Liver (tissue), 9 donors: ENCODE results near the gene SEC22A. TPM values are rescaled to one million over a fixed set of nuclear protein-coding genes. Genes with fewer than 3 reads are reported as not detected.

Experiments used
- DNase-seq: peaks from one replicate; pipeline ENCODE4 v3.0.0-alpha.2; 2017; ENCODE audit warnings: low spot score
- H3K27ac ChIP-seq, 2 donors: one replicate each; pipeline ENCODE4 v1.7.0; 2013; ENCODE audit warnings: inconsistent platforms in 2 of 2, low read length in 2 of 2, control low read depth in 1 of 2, low read depth in 1 of 2, mild to moderate bottlenecking in 1 of 2
- H3K27me3 ChIP-seq, 4 donors: one replicate each; pipeline versions ENCODE4 v1.6.1 to v1.7.0; 2013; ENCODE audit warnings: low read length in 3 of 4, inconsistent platforms in 1 of 4, mild to moderate bottlenecking in 1 of 4, moderate library complexity in 1 of 4; ENCODE audit not compliant: control insufficient read depth in 4 of 4, insufficient read depth in 4 of 4
- H3K36me3 ChIP-seq, 4 donors: one replicate each; pipeline versions ENCODE4 v1.6.1 to v1.7.0; 2013; ENCODE audit warnings: low read length in 3 of 4, mild to moderate bottlenecking in 3 of 4, low read depth in 1 of 4, moderate library complexity in 1 of 4; ENCODE audit not compliant: control insufficient read depth in 4 of 4, insufficient read depth in 3 of 4
- H3K4me1 ChIP-seq, 4 donors: one replicate each; pipeline versions ENCODE4 v1.6.1 to v1.7.0; 2013; ENCODE audit warnings: low read length in 3 of 4, mild to moderate bottlenecking in 3 of 4, moderate library complexity in 1 of 4; ENCODE audit not compliant: control insufficient read depth in 4 of 4, insufficient read depth in 4 of 4
- H3K4me3 ChIP-seq, 3 donors: one replicate each; pipeline versions ENCODE4 v1.6.1 to v1.7.0; 2013; ENCODE audit warnings: low read length in 3 of 3, control low read depth in 1 of 3, low read depth in 1 of 3, mild to moderate bottlenecking in 1 of 3
- H3K9ac ChIP-seq, 2 donors: one replicate each; pipeline ENCODE4 v1.7.0; 2013; ENCODE audit warnings: low read length in 2 of 2, mild to moderate bottlenecking in 2 of 2, moderate library complexity in 2 of 2, control low read depth in 1 of 2, low read depth in 1 of 2
- H3K9me3 ChIP-seq, 4 donors: one replicate each; pipeline versions ENCODE4 v1.6.1 to v1.7.0; 2013; ENCODE audit warnings: low read length in 3 of 4; ENCODE audit not compliant: control insufficient read depth in 4 of 4
- EGR1 ChIP-seq, 2 donors: IDR thresholded peaks; 2 replicates each; pipeline ENCODE4 v1.6.1; 2016 to 2018; ENCODE audit warnings: antibody characterized with exemption in 2 of 2, low read depth in 2 of 2
- FOXA1 ChIP-seq: IDR thresholded peaks from 2 replicates; pipeline ENCODE4 v1.6.1; 2016; ENCODE audit warnings: antibody characterized with exemption
- FOXA2 ChIP-seq: IDR thresholded peaks from 2 replicates; pipeline ENCODE4 v1.6.1; 2016; ENCODE audit warnings: antibody characterized with exemption
- GABPA ChIP-seq, 2 donors: IDR thresholded peaks in 1 of 2; conservative IDR thresholded peaks in 1 of 2; 2 replicates each; pipeline ENCODE4 v1.6.1; 2016; ENCODE audit warnings: antibody characterized with exemption in 2 of 2, mild to moderate bottlenecking in 1 of 2, moderate library complexity in 1 of 2
- HNF4A ChIP-seq, 2 donors: conservative IDR thresholded peaks; 2 replicates each; pipeline ENCODE4 v1.6.1; 2016; ENCODE audit warnings: antibody characterized with exemption in 2 of 2, mild to moderate bottlenecking in 2 of 2
- HNF4G ChIP-seq: IDR thresholded peaks from 2 replicates; pipeline ENCODE4 v1.6.1; 2016; ENCODE audit warnings: antibody characterized with exemption
- JUND ChIP-seq, 2 donors: IDR thresholded peaks; 2 replicates each; pipeline ENCODE4 v1.6.1; 2016; ENCODE audit warnings: antibody characterized with exemption in 2 of 2
- NR2F2 ChIP-seq: IDR thresholded peaks from 2 replicates; pipeline ENCODE4 v1.6.1; 2016; ENCODE audit warnings: antibody characterized with exemption
- RAD21 ChIP-seq, 2 donors: IDR thresholded peaks; 2 replicates each; pipeline ENCODE4 v1.6.1; 2016; ENCODE audit warnings: antibody characterized with exemption in 2 of 2, mild to moderate bottlenecking in 2 of 2
- RXRA ChIP-seq, 2 donors: IDR thresholded peaks; 2 replicates each; pipeline ENCODE4 v1.6.1; 2017 to 2018; ENCODE audit warnings: antibody characterized with exemption in 2 of 2, mild to moderate bottlenecking in 1 of 2
- SP1 ChIP-seq: IDR thresholded peaks from 2 replicates; pipeline ENCODE4 v1.6.1; 2018; ENCODE audit warnings: antibody characterized with exemption, mild to moderate bottlenecking
- TAF1 ChIP-seq: conservative IDR thresholded peaks from 2 replicates; pipeline ENCODE4 v1.6.1; 2016; ENCODE audit warnings: antibody characterized with exemption, mild to moderate bottlenecking
- YY1 ChIP-seq: IDR thresholded peaks from 2 replicates; pipeline ENCODE4 v1.6.1; 2016; ENCODE audit warnings: antibody characterized with exemption, mild to moderate bottlenecking
- WGBS: extraction: QIAGEN DNeasy Blood & Tissue Kit; methylation state at CpG from one replicate; pipeline ENCODE4 v1.1.7; 2013; 5-methylcytosine and 5-hydroxymethylcytosine counted together
- polyA plus RNA-seq, 2 donors: library from polyadenylated mRNA; stranded (reverse) in 1 of 2; unstranded in 1 of 2; fragments of 200-250 nt in 1 of 2; fragments of >200 nt in 1 of 2; fragmentation: Nextera tagmentation in 1 of 2; extraction: Ambion mirVana in 1 of 2; gene quantifications; one replicate each; pipeline versions ENCODE4 v1.2.1 to v1.2.3, GENCODE V29; 2013 to 2015
- total RNA-seq, 2 donors: library from RNA; depleted of rRNA; stranded (reverse); fragments of >200 nt; gene quantifications; one replicate each; pipeline ENCODE4 v1.2.3, GENCODE V29; 2014
- TF ChIP-seq, protein P1 (sequence below): IDR thresholded peaks from 2 replicates; pipeline ENCODE4 v1.6.1; 2016; ENCODE audit warnings: antibody characterized with exemption, mild to moderate bottlenecking
- TF ChIP-seq, protein P2 (sequence below): IDR thresholded peaks from 2 replicates; pipeline ENCODE4 v1.6.1; 2016; ENCODE audit warnings: antibody characterized with exemption
- TF ChIP-seq, protein P3 (sequence below): IDR thresholded peaks from 2 replicates; pipeline ENCODE4 v1.6.1; 2016; ENCODE audit warnings: antibody characterized with exemption
- TF ChIP-seq, protein P4 (sequence below): fragments of 150-350 bp; IDR thresholded peaks from 2 replicates; pipeline ENCODE4 v1.5.1; 2017; ENCODE audit warnings: improper control_type of control experiment, low read depth, low read length; ENCODE audit not compliant: missing input control
- TF ChIP-seq, protein P5 (sequence below): IDR thresholded peaks from 2 replicates; pipeline ENCODE4 v1.6.1; 2016; ENCODE audit warnings: antibody characterized with exemption
- donor health status: healthy.
- donor health status: healthy.
- donor health status: healthy.
- donor health status: healthy.
- donor health status: healthy.

The SEC22A gene
- total and polyA plus RNA-seq, 4 donors = 9.7 to 21.7 (median 16.1) TPM

DNA sequence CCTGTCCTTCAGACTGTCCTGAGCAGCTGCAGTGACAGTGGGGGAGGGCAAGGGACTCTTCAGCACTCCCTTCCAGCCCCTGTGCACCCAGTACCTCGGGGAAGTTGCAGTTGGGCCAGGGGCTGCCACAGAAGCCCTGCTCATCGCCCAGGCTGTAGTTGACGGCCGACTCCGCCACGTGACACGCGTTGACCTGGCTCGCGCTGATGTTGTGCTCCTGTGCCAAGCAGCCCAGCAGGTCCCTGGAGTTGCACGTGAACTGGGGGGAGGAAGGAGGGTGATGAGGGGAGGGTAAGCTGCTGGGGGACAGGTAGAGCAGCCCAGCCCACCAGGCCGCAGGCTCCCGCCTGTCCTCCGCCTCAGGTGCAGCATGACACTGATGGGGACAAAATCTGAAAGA lies 101.2 kb downstream of the SEC22A start:
- H3K27me3 ChIP-seq = no peaks in the 10 kb centered on the region
- H3K27ac ChIP-seq = no peak overlapping the region
- TF ChIP-seq FOXA2 = no peak
- no peak for TF ChIP-seq HNF4G
- TF ChIP-seq RXRA (IDR thresholded peaks at IDR 0.05) = no peak
- TF ChIP-seq, protein P1, sequence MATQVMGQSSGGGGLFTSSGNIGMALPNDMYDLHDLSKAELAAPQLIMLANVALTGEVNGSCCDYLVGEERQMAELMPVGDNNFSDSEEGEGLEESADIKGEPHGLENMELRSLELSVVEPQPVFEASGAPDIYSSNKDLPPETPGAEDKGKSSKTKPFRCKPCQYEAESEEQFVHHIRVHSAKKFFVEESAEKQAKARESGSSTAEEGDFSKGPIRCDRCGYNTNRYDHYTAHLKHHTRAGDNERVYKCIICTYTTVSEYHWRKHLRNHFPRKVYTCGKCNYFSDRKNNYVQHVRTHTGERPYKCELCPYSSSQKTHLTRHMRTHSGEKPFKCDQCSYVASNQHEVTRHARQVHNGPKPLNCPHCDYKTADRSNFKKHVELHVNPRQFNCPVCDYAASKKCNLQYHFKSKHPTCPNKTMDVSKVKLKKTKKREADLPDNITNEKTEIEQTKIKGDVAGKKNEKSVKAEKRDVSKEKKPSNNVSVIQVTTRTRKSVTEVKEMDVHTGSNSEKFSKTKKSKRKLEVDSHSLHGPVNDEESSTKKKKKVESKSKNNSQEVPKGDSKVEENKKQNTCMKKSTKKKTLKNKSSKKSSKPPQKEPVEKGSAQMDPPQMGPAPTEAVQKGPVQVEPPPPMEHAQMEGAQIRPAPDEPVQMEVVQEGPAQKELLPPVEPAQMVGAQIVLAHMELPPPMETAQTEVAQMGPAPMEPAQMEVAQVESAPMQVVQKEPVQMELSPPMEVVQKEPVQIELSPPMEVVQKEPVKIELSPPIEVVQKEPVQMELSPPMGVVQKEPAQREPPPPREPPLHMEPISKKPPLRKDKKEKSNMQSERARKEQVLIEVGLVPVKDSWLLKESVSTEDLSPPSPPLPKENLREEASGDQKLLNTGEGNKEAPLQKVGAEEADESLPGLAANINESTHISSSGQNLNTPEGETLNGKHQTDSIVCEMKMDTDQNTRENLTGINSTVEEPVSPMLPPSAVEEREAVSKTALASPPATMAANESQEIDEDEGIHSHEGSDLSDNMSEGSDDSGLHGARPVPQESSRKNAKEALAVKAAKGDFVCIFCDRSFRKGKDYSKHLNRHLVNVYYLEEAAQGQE = no peak
- TF ChIP-seq YY1 = no peak
- TF ChIP-seq EGR1 (IDR thresholded peaks at IDR 0.05; ENCODE audit: low read depth in 2 of 2) = no peak
- TF ChIP-seq, protein P2, sequence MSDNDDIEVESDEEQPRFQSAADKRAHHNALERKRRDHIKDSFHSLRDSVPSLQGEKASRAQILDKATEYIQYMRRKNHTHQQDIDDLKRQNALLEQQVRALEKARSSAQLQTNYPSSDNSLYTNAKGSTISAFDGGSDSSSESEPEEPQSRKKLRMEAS = no peak
- no peak for TF ChIP-seq HNF4A (conservative IDR thresholded peaks at IDR 0.05)
- TF ChIP-seq GABPA (IDR thresholded peaks at IDR 0.05 in 1 of 2, conservative IDR thresholded peaks at IDR 0.05 in 1 of 2) = no peak
- TF ChIP-seq RAD21 (IDR thresholded peaks at IDR 0.05) = no peak
- no peak for TF ChIP-seq SP1
- no peak for TF ChIP-seq TAF1
- no peak for TF ChIP-seq JUND (IDR thresholded peaks at IDR 0.05)
- no peak for TF ChIP-seq NR2F2
- TF ChIP-seq, protein P3, sequence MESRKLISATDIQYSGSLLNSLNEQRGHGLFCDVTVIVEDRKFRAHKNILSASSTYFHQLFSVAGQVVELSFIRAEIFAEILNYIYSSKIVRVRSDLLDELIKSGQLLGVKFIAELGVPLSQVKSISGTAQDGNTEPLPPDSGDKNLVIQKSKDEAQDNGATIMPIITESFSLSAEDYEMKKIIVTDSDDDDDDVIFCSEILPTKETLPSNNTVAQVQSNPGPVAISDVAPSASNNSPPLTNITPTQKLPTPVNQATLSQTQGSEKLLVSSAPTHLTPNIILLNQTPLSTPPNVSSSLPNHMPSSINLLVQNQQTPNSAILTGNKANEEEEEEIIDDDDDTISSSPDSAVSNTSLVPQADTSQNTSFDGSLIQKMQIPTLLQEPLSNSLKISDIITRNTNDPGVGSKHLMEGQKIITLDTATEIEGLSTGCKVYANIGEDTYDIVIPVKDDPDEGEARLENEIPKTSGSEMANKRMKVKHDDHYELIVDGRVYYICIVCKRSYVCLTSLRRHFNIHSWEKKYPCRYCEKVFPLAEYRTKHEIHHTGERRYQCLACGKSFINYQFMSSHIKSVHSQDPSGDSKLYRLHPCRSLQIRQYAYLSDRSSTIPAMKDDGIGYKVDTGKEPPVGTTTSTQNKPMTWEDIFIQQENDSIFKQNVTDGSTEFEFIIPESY = no peak
- no peak for TF ChIP-seq FOXA1
- TF ChIP-seq, protein P4, sequence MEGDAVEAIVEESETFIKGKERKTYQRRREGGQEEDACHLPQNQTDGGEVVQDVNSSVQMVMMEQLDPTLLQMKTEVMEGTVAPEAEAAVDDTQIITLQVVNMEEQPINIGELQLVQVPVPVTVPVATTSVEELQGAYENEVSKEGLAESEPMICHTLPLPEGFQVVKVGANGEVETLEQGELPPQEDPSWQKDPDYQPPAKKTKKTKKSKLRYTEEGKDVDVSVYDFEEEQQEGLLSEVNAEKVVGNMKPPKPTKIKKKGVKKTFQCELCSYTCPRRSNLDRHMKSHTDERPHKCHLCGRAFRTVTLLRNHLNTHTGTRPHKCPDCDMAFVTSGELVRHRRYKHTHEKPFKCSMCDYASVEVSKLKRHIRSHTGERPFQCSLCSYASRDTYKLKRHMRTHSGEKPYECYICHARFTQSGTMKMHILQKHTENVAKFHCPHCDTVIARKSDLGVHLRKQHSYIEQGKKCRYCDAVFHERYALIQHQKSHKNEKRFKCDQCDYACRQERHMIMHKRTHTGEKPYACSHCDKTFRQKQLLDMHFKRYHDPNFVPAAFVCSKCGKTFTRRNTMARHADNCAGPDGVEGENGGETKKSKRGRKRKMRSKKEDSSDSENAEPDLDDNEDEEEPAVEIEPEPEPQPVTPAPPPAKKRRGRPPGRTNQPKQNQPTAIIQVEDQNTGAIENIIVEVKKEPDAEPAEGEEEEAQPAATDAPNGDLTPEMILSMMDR = no peak
- TF ChIP-seq, protein P5, sequence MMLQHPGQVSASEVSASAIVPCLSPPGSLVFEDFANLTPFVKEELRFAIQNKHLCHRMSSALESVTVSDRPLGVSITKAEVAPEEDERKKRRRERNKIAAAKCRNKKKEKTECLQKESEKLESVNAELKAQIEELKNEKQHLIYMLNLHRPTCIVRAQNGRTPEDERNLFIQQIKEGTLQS = no peak
- H3K9ac ChIP-seq = no peak overlapping the region
- peaks cover 0 to 3% (median 0%) of the 10 kb centered on the region in 4 donors for H3K36me3 ChIP-seq
- no peaks in the 10 kb centered on the region for H3K4me1 ChIP-seq
- no peaks in the 10 kb centered on the region for H3K9me3 ChIP-seq
- H3K4me3 ChIP-seq = no peak overlapping the region
- 86% methylated on average over 14 of the region's 14 CpGs for WGBS
- DNase-seq = no peak
